GM20000 (cell line): Measurements from ENCODE around the gene CBL.

Source experiments
- DNase-seq: peaks from one replicate; pipeline ENCODE4 v3.0.0; 2012; ENCODE audit warnings: low spot score
- CTCF ChIP-seq: IDR thresholded peaks from 2 replicates; pipeline ENCODE4 v1.5.1; 2012; ENCODE audit warnings: mild to moderate bottlenecking, control low read depth; ENCODE audit errors: extremely low read depth, missing control alignments

CBL gene

GRCh38 chr11:119342023-119342300 is 135.8 kb downstream of the CBL start:
- TF ChIP-seq CTCF = no peak
- DNase-seq = no peak

- no peak for TF ChIP-seq CTCF
- no peak for DNase-seq
Measured at GRCh38 chr11:119342362-119343130, 136.4 kb downstream of the CBL start.

- TF ChIP-seq CTCF = no peak
- no peak for DNase-seq
Measured at GRCh38 chr11:119343726-119344125, 137.6 kb downstream of the CBL start.

- no peak for DNase-seq
- no peak for TF ChIP-seq CTCF
Measured at GRCh38 chr11:119344291-119345010, 138.3 kb downstream of the CBL start.

GRCh38 chr11:119345685-119346084 is 139.5 kb downstream of the CBL start:
- no peak for DNase-seq
- TF ChIP-seq CTCF = no peak

- no peak for TF ChIP-seq CTCF
- DNase-seq = no peak
Measured at GRCh38 chr11:119346605-119347004, 140.5 kb downstream of the CBL start, which contains the start of gene MFRP. Gene MFRP, minus strand, starts transcription at chr11:119346705. Its CDS starts 192 bp downstream, at chr11:119346513.

- DNase-seq = no peak
- TF ChIP-seq CTCF = no peak
Measured at GRCh38 chr11:119347242-119347641, 141.1 kb downstream of the CBL start.
